Measurements from ENCODE around the gene C17orf50.
"Not testable (repeated sequence)": the region's sequence is repeated elsewhere in the genome, so short reads cannot be mapped to it uniquely, and the experiment has no call there.

C17orf50 gene

DNA sequence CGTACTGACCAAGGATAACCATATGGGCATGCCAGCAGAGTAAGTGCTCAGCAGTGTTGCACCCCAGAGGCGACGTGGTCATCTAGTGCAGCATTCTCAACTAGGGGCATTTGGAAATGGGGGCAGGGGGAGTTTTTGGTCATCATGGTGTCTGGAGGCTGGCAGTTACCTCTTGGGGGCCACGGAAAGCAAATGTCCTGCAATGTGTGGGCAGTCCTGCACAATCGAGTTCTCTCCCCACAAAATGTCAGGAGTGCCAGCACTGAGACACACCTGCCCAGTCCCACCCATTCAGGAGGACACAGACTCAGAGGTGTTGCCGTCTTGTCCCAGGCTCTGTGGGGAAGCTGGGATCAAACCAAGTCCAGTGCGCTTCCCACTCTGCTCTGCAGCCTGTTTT lies 26.3 kb upstream of the C17orf50 start:
- DNase-seq (ENCODE audit: low spot score): no peak

DNA sequence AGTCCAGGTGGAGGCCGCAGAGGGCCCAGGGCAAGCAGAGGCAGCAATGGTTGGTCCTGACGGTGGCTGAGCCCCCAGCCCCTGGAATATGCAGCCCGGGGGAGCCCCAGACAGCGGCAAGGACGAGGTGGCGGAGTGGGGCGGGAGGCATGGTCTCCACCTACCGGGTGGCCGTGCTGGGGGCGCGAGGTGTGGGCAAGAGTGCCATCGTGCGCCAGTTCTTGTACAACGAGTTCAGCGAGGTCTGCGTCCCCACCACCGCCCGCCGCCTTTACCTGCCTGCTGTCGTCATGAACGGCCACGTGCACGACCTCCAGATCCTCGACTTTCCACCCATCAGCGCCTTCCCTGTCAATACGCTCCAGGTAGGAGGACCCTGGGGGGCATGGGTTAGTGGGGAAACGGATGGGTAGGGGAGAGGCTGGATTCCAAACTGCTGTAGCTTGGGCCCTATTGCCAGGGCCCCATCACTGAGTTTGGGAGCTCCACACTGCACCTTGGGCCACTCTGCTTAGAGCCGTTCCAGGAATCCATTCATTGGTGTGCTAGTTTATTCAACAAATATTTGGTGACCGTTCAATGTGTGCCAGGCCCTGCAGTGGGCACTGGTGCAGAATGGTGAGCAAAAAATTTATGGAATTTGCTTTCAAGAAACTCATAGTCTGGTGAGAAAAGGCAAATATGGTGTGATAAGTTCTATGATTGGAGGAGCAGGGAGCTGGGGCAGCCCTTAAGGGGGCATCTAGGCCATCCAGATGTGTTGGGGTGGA lies 25.5 kb upstream of the C17orf50 start:
- DNase-seq (ENCODE audit: low spot score): no peak

DNA sequence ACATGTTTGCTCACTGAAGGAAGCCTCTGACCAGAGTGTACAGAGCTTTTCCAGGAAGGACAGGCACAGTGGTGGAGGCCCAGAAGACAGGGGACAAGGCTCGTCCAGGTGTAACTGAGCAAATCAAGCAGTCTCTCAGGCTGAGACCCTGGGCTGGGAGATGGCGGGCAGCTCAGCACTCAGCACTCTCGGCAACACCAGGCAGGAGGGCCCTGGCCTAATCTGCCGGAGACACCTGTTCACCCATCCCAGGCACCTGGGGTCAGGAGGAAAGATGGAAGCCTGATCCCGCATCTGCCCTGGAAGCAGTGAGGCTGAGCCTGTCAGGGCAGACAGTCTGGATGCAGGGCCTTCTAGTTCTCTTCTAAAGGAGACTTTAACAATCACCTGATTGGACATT lies 24.5 kb upstream of the C17orf50 start:
- no peak for DNase-seq (ENCODE audit: low spot score)

DNA sequence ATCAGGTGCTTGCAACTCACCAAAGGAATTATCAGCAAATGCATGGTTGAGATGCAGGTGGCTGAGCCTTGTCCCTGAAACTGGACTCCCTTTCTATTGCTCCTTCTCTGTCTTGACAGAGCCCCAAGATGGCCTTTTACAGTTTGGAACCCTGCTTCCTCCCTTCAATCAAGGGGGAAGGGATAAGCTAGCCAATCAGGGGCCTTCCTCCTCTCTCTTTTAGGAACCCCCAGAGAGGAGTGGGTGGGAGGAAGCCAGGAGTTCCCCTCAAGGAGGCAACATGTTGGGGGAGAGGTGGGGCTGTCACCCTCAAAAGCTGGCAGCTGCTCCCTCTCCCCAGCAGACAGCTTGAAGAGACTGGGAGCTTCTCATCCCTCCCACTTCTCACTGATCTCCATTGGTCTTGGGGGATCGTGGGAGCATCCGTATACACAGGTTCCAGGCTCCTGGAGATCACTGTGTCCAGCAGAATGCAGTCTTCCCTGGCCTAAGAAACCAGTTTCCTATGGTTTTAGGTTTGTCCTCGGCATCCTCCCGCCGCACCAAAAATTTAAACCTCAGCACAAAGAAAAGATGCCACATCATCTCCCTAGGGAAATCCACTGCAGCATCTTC lies 22.1 kb upstream of the C17orf50 start:
- DNase-seq (ENCODE audit: low spot score): no peak

DNA sequence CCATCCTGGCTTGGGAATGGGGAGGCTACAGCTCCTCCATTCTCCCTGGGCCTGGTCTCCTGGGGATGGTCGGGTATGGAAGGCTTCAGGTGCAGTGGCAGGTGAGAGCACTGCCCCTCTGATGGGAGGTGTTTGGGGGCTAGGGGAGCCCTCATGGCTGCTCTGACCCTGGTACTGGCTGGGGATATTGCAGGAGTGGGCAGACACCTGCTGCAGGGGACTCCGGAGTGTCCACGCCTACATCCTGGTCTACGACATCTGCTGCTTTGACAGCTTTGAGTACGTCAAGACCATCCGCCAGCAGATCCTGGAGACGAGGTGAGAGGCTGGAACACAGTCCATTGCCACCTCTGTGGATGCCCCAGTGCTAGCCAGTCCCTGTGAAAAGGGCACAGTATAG lies 20.5 kb upstream of the C17orf50 start:
- no peak for DNase-seq (ENCODE audit: low spot score)

DNA sequence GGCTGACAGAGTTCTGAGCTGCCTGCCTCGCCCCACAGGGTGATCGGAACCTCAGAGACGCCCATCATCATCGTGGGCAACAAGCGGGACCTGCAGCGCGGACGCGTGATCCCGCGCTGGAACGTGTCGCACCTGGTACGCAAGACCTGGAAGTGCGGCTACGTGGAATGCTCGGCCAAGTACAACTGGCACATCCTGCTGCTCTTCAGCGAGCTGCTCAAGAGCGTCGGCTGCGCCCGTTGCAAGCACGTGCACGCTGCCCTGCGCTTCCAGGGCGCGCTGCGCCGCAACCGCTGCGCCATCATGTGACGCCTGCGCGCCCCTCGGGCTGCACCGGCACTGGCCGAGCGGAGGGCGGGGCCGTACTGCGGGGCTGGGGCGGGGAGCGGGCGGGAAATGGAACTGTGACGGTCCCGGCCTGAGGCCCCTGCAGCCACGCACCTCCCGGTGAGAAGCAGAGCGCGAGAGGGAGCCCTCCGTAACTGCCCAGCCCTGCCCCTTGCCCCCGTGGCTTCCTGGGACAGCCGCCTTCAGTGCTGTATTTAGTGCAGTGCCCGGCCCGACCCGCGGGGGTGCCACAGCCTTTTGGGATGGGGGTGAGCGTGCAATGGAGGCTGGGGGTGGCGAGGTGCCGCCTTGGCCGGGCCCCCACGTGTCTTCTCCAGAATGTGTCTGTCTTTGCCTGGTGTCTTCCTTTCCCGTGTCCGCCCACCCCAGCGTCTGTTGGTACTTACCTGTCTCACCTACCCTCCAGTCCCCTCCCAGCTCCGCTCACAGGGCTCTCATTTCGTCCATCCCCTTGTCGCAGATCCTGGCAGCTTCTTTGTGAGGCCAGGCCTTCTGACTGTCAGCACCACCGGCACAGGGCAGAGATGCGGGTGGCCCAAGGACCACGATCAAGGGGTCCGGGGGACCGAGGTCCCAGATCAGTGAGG lies 19.4 kb upstream of the C17orf50 start:
- no peak for DNase-seq (ENCODE audit: low spot score)

DNA sequence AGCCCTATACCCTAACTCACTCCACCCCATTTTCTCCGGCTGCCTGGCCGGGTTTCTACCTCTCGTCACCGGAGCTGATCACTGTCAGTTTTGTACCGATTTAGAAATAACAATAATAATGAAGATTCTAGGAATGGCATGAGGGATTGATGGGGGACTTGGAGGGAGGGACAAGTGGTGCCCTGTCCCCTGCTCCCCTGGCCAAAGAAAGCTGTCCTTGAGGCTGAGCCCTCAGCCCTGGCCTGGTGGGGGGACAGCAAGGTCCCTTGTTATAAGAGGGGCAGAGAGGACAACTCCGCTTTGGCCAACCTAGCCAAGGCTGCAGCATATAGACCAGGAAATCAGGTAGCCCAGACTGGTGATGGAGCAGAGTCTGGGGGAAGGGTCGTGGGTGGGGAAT lies 18.2 kb upstream of the C17orf50 start:
- DNase-seq (ENCODE audit: low spot score): no peak

DNA sequence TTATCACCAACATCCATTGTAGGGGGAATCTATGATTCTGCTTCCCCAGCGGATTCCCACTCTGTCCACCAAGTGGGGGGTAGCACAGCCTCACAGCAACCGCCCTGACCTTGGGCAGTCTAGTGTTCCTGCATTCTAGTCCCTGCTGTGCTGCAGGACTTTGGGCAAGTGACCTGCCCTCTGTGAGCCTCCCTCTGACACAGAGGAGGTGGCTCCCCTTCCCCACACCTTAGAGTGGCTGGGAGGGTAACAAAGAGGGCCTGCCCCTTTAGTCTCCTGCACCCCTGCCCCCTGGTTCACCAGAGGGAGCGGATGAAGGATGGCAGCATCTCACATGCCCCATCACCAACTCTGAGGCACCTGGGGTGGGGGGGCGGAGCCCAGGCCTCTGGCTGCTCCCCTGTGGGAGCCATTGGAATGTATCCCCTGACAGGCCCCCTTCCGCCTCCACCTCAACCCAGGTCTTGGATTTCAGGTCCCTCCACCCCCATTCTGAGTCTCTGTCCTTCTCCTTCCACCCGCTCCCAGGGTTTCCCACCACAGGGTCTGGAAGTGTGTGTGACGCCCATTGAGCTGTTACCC lies 17.7 kb upstream of the C17orf50 start:
- DNase-seq (ENCODE audit: low spot score): no peak

DNA sequence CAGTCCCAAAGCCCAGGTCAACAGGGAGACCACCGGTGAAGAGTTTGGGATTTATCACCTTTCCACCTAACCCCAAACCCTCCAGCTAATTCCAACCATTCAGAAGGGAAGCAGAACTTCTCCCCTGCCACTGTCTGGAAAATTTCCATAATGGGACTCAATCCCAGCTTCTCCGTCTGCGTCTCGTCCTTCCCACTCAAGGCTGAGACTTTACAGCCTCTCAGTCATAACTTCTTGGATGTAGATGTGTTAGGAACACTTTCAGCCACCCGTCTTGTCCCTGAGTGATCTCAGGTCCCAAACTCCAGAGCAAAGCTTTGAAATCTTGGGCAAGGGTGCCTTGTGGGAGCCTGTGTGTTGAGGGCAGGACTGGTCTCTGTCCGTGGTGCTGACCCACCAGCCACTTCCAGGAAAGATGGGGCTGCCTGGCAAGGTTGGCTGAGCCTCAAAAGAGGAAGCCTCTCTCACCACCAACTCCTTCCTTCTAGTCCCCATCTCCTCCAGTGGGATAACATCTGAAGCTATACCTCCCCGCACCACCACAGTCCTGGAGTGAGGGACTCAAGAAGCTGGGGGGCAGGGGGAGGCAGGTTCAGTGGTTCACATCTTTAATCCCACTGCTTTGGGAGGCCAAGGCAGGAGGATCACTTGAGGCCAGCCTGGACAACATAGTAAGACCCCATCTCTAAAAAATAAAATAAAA lies 16.9 kb upstream of the C17orf50 start:
- no peak for DNase-seq (ENCODE audit: low spot score)

DNA sequence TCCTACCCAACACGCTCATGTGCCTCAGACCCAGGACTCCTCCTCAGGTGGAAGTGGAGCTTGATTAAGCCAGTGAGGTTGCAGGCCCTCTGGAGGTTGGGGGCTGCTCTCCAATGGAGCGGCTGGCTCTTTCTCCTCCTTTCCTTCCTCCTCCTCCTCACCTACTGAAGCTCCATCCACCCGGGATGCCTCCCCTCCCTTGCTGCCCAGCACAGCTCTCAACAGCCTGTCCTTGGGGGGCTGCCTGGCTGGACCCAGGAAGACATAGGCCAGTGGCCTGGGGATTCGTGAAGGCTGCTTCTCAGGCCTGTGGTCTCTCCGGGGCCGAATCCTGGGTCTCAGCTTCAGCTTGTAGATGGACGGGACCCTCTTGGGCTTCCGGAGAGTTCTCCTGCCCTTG lies 15.9 kb upstream of the C17orf50 start:
- DNase-seq (ENCODE audit: low spot score): no peak

DNA sequence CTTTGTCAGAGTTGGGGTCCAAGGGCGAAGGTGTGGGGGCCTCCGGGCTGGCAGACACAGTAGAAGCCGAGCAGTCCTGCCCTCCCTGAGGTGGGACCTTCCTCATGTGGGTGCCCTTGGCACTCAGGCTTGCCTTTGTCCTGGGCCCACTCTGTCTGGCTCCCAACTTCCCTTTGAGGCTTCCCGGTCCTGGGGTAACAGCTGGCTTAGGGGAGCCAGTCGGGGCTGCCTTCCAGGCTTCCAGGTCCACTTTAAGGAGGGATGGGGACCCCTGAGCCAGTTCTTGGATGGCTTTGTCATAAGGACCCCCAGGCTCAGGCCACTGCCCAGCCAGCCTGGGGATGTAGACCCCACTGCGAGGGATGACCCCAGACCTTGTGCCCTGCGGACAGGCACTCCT lies 15.4 kb upstream of the C17orf50 start:
- DNase-seq (ENCODE audit: low spot score): no peak

DNA sequence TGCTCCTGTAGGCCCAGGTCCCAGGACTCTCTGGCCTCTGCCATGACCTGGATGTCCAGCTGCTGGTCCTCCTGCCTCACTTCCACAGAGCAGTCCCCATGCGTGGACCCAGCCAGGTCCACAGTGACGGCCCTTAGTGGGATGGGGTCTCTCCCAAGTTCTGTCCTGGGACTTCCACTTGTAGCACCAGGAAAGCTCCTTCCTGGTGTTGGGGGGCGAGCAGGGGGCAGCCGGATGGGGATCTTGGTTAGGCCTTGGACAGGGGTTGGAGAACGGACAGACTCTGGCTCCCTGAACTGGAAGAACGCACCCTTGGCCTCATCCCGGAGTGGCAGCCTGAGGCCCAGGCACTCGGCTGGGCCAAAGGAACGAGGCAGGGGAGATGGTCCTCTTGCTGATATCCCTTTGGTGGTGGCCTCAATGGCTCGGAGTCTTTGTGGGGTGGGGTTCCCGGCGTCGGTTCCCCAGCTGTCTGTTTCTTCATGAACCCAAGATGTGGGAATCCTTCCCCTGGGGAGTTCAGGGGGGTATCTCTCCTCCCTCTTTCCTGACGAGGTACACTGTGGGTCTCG lies 14.9 kb upstream of the C17orf50 start:
- no peak for DNase-seq (ENCODE audit: low spot score)

DNA sequence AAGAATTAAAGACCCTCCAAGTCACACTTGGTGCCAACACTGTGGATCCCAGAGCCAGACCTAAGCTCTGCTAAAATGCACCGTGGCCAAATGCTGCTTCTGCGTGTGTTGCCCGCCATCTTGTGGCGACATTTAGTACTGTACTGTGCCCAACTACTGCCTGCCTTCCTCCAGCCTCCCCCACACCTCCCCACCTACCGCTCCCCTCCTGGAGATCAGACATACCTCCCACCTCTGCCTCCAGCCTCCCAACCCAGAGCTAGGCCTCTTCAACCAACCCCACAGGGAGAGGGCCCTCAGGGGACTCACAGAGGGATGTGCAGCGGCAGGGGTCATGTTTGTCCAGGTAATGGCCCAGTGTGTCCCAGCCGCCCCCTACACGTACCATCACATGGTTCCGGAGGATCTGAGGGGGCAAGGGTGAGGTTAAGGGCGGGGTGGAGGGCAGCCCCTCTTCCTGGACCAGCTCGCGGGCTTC lies 13.1 kb upstream of the C17orf50 start:
- peak; percentile 78 for DNase-seq (ENCODE audit: low spot score)

DNA sequence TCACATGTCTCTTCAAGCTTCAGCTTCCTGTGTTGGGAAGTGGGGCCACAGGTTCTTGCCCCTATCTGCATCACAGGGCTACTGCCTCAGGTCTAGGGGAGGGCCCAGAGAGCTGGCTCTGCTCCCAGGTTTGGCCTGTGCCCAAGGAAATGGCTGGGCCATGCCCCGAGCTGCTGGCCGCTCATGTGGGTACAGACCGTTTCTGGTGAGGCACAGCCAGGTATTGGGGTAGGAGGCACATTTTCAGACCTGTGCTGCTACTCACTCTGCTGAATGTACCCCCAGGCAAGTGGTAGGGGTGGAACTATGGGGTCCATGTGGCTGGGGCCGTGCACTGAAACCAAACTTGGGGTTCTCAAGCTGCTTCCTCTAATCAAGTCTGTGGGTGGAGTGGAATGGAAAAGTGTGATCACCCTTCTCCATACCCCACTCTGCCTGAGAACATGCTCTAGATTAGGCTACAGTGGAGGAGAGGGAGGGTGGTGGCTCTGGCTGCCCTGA lies 12.3 kb upstream of the C17orf50 start:
- DNase-seq (ENCODE audit: low spot score): no peak

DNA sequence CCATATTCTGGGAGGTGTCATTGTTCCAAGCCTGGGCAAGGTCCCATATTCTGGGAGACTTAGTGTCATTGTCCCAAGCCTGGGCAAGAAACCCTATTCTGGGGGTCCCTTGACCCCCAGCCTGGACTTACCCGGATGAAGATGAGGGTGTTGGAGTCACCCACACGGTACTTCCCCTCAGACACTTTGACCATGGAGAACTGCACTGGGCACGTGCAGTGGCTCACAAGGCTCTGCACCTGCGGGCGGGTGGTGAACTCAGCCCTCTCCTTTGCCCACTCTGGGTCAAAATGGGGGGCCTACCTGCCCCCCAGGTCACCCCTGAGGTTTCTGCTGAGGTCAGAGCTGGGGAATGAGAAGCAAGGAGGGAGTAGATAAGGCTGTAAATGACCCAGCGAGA lies 11.7 kb upstream of the C17orf50 start:
- no peak for DNase-seq (ENCODE audit: low spot score)

DNA sequence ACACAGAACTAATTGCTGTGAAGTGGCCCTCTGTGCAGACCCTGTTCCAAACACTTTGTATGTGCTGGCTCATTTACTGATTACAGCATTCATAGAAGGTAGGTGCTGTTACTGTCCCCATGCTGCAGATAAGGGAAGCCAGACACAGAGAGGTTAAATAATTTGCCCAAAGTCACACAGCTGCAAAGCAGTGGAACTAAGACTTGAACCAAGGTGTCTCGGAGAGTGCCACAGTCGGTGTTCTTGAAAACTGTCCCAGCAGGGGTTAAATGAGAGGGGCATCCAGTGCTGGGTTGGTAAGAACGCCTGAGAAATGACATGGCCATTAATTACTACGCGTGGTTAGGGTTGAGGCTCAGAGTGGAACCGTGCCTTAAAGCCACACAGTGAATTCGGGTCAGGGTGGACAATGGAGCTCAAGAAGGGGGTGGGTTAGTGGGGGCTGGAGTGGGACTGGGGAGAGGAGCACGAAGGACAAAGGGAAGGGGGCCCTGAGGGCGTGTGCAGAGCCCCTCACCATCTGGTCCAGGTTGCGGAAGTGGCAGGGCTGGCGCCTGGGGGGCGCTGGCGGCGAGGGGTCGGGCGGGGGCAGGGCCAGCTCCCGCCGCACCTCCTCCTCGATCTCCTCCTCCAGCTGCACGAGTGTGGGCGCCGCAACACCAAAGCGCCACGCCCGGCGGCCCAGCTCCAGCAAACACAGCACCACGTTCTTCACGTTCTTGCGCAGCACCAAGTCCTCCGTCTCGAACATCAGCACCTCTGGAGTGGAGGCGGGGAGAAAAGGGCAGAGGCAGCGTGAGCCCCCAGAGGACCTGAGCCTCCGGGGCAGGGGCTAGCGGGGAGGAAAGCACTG lies 10.9 kb upstream of the C17orf50 start:
- DNase-seq (ENCODE audit: low spot score): peak; percentile 40

DNA sequence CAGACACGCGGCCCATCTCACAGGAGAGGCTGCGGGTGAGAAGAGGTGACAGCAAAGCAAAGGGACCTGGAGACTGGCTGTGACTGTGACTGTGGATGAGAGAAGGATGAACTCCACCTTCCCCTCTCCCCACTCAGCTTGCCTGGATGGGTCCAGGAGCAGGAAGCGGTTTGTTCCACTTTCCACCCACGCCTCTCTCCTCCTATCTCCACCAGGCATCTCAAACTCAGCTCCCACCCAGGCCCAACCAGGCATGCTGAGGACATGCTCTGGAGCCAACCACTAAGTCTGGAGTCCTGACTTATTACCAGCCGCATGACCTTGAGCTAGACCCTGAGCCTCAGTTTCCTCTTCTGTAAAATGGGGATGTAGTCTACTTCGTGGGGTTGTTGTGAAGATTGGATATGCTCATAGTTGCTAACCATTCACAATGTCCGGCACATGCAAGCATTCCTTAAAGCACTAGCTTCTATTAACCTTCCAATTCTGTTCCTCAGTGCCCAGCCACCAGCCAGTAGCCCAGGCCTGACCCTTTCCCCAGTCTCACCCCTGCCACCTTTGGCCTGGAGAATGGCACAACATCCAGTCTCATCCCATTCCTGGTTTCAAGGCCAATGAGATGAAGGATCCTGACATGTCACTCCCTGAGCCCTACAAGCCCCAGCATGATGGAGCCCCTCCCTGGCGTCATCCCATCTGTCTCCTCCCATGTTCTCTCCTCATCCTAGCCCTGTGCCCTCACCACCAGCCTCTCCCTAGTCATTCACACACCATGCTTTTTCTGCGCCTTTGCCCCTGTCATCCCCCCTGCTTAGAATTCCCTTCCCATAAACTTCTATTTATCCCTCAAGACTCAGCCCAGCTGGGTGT lies 9.9 kb upstream of the C17orf50 start:
- peak; percentile 27 for DNase-seq (ENCODE audit: low spot score)

DNA sequence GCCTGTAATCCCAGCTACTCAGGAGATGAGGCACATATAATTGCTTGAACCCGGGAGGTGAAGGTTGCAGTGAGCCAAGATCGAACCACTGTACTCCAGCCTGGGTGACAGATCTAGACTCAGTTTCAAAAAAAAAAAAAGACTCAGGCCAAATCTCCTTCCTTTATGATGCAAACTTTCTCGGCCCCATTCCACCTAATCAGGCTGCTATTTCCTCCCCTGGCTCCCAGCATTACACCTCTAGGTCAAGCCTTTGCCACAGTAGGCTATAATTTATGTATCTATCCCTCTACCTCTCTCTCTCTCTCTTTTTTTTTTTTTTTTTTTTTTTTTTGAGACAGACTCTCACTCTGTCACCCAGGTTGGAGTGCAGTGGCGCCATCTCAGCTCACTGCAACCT lies 9.1 kb upstream of the C17orf50 start:
- not testable (repeated sequence) for DNase-seq (ENCODE audit: low spot score)

DNA sequence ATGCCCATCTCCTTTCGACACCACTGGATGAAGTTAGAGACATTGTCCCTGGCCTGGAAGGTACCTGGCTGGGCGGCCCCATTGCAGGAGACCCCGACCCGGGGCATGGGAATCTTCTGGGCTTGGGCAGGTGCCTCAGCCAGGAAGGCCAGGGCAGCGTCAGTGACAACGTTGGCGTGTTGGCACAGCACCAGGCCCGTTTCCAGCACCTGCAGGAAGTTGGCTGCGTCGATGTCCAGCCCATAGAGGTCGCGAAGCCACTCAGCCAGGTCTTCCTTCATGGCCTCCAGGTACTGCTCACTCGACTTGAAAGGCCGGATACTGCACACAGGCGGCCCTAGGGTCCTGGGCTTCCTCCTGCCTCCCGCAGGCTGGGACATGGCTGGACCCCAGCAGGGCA lies 8.2 kb upstream of the C17orf50 start:
- no peak for DNase-seq (ENCODE audit: low spot score)

All from SK-N-DZ (cell line).